HG03196 (cell line): ENCODE results near the gene KDM4E.
"Not testable (repeated sequence)": the region's sequence is repeated elsewhere in the genome, so short reads cannot be mapped to it uniquely, and the experiment has no call there.

Experiments used
- ATAC-seq: cut with Tn5 transposase; IDR thresholded peaks from one replicate; pipeline ENCODE4 v1.9.1; 2021; ENCODE audit not compliant: unreplicated experiment

KDM4E gene

GRCh38 chr11:95024958-95025357 is at the start of gene KDM4E:
Gene KDM4E (plus strand): TSS chr11:95025258. CDS start chr11:95025558, 300 bp downstream.
- ATAC-seq: no peak

DNA sequence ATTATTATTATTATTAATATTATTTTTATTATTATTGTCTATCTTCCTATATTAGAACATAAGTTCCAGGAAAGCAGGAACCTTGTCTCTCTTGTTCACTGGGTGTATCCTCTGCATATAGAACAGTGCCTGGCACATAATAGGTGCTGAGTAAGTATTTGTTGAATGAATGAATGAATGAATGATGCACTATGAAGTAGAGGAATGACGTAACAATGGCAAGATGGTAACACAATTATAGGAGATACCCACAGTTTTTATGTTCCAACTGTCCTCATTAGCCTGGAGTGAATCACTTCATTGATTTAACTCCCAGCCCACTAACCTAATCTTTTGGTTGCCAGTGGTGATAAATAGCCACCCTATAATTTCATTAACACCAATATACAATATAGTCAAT is 49.5 kb upstream of the KDM4E start:
- no peak for ATAC-seq

GRCh38 chr11:94987378-94987777 is 37.7 kb upstream of the KDM4E start:
- ATAC-seq: no peak

- ATAC-seq: no peak
Measured at GRCh38 chr11:94988748-94989147, 36.3 kb upstream of the KDM4E start.

DNA sequence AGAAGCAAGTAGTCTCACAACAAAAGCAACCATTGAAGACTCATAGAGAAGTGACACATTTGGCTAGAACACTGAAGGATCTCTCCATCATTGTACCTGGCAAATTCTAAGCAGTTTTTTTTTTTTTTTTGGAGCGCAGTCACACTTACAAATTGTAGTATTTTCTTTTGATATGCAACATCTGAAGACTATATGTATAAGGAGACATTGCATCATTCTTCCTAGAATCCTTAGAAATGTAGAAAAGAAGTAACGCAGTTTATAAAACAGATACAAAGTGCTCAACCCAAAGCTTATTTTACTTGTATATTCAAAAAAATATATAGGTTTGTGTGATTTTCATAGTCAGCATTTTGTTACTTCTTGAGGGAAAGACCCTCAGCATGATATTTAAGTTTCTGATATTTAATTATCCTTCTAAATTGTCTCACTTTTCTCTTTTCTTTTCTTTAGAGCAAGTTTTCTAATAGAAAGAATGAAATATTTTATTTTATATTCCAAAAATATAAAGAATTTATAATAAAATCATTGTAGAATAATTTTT is 31.6 kb upstream of the KDM4E start:
- no peak for ATAC-seq

DNA sequence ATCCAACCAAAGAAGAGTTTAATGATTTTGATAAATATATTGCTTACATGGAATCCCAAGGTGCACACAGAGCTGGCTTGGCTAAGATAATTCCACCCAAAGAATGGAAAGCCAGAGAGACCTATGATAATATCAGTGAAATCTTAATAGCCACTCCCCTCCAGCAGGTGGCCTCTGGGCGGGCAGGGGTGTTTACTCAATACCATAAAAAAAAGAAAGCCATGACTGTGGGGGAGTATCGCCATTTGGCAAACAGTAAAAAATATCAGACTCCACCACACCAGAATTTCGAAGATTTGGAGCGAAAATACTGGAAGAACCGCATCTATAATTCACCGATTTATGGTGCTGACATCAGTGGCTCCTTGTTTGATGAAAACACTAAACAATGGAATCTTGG is 27.6 kb upstream of the KDM4E start:
- ATAC-seq: no peak

DNA sequence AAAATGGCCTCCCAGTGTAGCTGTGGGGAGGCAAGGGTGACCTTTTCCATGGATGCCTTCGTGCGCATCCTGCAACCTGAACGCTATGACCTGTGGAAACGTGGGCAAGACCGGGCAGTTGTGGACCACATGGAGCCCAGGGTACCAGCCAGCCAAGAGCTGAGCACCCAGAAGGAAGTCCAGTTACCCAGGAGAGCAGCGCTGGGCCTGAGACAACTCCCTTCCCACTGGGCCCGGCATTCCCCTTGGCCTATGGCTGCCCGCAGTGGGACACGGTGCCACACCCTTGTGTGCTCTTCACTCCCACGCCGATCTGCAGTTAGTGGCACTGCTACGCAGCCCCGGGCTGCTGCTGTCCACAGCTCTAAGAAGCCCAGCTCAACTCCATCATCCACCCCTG is 26.8 kb upstream of the KDM4E start:
- ATAC-seq: no peak

- no peak for ATAC-seq
Measured at GRCh38 chr11:95003716-95004115, 21.3 kb upstream of the KDM4E start.

DNA sequence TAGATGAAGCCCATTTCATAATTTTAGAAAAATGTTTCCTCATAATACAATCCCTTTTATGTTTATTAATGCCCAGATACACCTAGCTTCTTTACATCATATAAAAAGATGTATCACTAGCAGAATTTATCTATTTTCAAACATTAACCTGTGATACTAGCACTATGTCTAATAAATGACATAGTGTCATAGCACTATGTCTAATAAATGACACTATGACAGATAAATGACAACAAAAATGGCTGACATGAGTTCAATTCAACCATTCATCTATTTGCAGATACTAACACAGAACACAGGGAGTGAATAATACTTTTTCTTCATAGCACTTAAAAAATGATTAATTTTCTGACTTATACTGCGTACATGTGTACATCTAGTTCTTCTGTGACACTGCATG is 19.4 kb upstream of the KDM4E start:
- ATAC-seq: no peak

DNA sequence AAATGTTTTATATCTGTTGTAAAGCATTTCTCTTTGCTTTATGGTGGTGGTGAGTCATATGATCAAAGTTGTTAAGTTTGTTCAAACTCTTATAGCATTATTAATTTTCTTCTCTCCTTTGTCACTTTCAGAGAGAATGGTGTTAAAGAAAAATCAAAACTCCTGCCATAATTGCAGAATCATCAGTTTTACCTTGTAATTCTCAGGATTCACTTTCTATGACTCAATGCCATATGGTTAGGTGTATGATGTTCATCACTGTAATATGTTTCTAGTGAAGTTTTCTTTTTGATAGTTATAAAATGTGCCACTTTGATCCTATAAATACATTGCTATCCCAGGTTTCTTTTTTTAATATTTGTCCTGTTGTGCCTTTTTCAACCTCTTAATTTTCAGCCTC is 13.7 kb upstream of the KDM4E start:
- ATAC-seq: no peak

DNA sequence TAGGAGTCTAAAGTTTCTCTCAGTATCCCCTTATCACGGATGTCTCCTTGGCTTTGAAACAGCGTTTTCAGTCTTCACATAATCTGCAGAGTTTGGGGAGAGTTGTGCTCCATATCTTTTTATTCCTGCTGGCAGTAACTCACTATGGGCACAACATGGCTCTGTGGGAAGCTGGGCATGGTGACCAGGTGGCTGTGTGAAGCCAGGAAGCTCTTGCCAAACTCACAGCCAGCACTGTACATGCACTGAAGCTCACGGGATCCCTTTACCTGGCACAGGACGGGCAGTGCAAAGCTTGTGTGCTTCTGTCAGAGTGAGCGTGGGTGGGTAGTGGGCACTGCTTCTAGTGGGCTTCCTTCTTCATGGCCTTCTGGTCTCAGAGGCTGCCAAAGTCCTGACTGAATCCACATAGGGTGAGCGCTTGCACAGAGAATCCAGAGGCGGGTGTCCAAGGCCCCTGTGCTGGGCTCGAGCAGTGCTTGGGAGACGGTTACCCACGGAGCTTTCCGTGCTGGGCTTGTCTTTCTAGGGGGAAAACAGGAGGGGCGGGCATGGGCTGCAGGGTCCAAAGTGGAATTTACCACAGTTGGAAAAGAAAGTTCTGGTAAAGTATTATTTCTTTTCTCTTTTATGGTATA is 10.8 kb upstream of the KDM4E start:
- ATAC-seq: no peak

DNA sequence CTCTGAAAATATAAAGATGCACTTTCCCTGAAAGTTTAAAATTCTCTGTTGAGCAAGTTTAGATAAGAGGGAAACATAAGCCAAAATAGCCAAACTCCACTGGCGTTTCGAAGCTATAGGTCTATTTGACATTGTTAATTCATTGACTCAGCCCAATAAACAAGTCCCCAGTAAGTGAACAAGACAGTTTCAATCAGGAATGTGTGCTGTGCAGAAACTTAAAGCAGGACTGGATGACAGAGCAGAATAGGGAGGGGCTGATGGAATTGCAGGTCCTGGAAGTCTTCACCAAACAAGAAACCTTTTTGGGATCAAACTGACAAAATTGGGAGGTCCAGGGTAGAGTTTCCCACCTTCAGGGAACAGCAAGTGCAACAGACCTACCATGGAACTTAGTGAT is 8.9 kb upstream of the KDM4E start:
- no peak for ATAC-seq

- not testable (repeated sequence) for ATAC-seq
Measured at GRCh38 chr11:95021468-95021867, 3.6 kb upstream of the KDM4E start.

DNA sequence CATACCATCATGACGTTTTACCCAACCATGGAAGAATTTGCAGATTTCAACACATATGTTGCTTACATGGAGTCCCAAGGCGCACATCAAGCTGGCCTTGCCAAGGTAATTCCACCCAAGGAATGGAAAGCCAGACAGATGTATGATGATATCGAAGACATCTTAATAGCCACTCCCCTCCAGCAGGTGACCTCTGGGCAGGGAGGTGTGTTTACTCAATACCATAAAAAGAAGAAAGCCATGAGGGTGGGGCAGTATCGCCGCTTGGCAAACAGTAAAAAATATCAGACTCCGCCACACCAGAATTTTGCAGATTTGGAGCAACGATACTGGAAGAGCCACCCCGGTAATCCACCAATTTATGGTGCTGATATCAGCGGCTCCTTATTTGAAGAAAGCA is 536 bp downstream of the KDM4E start:
- not testable (repeated sequence) for ATAC-seq

DNA sequence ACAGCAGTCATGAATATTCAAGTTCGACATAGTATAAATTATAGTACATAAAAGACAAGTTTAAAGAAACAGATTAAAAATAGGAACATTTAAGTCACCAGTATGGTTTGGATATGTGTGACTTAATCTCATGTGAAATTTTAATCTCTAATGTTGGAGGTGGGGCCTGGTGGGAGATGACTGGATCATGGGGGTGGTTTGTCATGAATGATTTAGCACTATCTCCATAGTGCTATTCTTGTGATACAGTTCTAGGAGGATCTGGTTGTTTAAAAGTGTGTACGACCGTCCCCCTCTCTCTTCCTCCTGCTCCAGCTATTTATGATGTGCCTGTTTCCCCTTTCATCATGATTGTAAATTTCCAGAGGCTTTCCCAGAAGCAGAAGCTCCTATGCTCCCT is 3.3 kb downstream of the KDM4E start:
- no peak for ATAC-seq

DNA sequence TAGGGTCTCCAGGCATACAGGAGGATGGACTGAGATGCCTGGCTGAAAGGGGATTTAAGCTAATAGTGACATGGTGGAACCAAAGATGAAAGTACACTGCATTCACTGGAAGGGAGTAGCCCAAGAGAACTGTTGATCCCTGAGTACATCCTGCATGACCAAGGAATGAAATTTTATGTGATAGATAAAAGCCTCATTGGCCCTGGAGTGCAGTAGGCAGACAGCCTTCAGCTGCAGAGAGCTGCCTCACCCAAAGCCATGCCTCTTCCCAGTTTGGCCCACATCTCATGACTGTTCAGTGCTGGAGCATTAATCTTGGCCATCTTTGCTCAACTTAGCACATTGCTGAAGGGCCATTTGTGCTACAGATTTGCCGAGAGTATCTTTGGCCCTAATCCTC is 8.0 kb downstream of the KDM4E start:
- ATAC-seq: no peak

DNA sequence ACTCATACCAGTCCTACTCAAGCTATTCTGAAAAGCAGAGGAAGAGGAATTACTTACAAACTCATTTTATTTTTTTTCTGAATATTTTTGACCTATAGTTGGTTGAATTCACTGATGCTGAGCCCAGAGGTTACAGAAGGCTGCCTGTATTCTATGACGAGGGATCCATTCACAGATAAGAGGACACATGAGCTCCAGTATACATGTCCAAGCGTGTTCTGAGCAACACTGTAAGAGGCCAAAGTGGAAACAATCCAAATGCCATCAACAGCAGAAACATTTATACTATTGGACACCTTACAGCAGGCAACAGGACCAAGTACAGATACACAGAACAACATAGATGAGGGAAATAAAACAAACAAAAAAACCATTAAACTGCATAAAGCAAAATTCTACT is 10.3 kb downstream of the KDM4E start:
- ATAC-seq: no peak

DNA sequence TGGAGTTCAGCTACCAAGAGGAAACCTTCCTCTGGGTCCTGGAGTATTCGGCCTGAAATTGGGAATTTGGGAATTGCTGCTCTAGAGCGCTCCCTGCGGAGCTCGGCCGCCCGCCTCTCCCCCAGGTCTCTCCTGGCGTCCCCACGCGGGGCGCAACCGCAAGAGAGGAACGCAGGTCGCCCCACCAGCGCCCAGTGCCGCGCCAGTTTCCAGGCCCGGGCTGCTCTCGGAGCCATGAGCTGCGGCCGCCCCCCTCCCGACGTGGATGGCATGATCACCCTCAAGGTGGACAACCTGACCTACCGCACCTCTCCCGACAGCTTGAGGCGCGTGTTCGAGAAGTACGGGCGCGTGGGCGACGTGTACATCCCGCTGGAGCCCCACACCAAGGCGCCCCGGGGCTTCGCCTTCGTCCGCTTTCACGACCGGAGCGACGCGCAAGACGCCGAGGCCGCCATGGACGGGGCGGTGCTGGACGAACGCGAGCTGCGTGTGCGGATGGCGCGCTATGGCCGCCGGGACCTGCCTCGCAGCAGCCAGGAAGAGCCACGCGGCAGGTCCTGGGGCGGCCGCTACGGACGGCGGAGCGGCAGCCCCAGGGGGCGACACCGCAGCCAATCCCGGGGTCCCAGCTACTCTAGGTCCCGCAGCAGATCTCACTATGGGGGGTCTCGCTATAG is 12.4 kb downstream of the KDM4E start:
- ATAC-seq: not testable (repeated sequence)

- no peak for ATAC-seq
Measured at GRCh38 chr11:95042239-95042638, 17.2 kb downstream of the KDM4E start.

DNA sequence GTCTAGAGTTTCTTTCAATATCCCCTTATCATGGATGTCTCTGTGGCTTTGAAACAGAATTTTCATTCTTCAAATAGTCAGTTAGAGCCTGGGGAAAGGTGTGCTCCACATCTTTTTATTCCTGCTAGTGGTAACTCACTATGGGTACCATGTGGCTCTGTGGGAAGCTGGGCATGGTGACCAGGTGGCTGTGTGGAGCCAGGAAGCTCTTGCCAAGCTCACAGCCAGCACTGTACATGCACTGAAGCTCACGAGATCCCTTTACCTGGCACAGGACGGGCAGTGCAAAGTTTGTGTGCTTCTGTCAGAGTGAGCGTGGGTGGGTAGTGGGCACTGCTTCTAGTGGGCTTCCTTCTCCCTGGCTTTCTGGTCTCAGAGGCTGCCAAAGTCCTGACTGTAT is 17.8 kb downstream of the KDM4E start:
- ATAC-seq: no peak

DNA sequence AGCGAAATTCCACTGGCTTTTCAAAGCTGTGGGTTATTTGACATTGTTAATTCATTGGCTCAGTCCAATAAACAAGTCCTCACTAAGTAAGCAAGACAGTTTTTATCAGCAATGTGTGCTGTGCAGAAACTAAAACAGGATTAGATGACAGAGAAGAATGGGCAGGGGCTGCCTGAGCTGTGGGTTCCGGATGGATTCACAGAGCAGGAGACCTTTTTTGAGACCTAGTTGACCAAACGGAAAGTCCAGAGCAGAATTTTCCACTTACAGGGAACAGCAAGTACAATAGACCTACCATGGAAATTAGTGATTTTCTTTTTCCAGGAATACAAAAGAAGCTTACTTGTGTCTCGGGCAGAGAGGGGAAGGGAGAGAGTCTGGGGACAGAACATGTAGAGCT is 19.0 kb downstream of the KDM4E start:
- no peak for ATAC-seq

- no peak for ATAC-seq
Measured at GRCh38 chr11:95045812-95046211, 20.8 kb downstream of the KDM4E start.

DNA sequence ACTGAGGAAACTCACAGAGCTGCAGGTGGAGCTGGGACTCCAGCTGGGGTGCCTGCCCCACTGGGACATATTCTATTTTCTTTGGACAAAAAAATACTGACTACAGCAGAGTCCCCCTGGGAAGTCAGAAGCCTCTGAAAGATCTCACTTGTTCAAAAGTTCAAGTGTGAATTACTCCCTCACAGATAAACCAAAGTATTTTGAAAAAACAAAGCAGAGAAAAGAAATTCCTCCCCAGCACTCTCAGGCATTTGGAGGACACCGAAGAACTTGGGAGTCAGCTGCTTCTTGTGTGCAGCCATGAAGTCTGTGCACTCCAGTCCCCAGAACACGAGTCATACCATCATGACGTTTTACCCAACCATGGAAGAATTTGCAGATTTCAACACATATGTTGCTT is 24.1 kb downstream of the KDM4E start, which contains the start of gene KDM4F:
Gene KDM4F, plus strand, starts transcription at position 301 of the 400 bp plus-strand sequence.
- ATAC-seq: not testable (repeated sequence)
